HEK293 (cell line): ENCODE measurements around the gene IGIP.
A peak's percentile ranks its signal among the peaks of the same experiment; 100 is the strongest.

Source experiments
- KLF16 ChIP-seq: fragments of 450-650 bp; formaldehyde crosslinking; IDR thresholded peaks from 2 replicates; pipeline ENCODE4 v1.5.1; 2017; ENCODE audit warnings: missing biosample characterization, missing genetic modification characterization
- SCRT1 ChIP-seq: fragments of 450-650 bp; formaldehyde crosslinking; IDR thresholded peaks from 2 replicates; pipeline ENCODE4 v1.5.1; 2016; ENCODE audit warnings: missing biosample characterization, missing genetic modification characterization, borderline replicate concordance
- SP2 ChIP-seq: fragments of 450-650 bp; formaldehyde crosslinking; IDR thresholded peaks from 2 replicates; pipeline ENCODE4 v1.5.1; 2016; ENCODE audit warnings: missing biosample characterization, missing genetic modification characterization
- SP7 ChIP-seq: fragments of 450-650 bp; formaldehyde crosslinking; IDR thresholded peaks from 2 replicates; pipeline ENCODE4 v1.5.1; 2016; ENCODE audit warnings: missing biosample characterization, missing genetic modification characterization
- ZBTB8A ChIP-seq: fragments of 450-650 bp; formaldehyde crosslinking; IDR thresholded peaks from 2 replicates; pipeline ENCODE4 v1.5.1; 2016; ENCODE audit warnings: missing biosample characterization, missing genetic modification characterization
- ZNF114 ChIP-seq: fragments of 450-650 bp; formaldehyde crosslinking; IDR thresholded peaks from 2 replicates; pipeline ENCODE4 v1.5.0; 2017; ENCODE audit warnings: missing biosample characterization, missing genetic modification characterization
- ZNF121 ChIP-seq: fragments of 450-650 bp; formaldehyde crosslinking; IDR thresholded peaks from 2 replicates; pipeline ENCODE4 v1.5.1; 2016; ENCODE audit warnings: missing biosample characterization, missing genetic modification characterization
- ZNF175 ChIP-seq: fragments of 450-650 bp; formaldehyde crosslinking; IDR thresholded peaks from 2 replicates; pipeline ENCODE4 v1.5.1; 2016; ENCODE audit warnings: missing biosample characterization, missing genetic modification characterization
- ZNF223 ChIP-seq: fragments of 450-650 bp; formaldehyde crosslinking; IDR thresholded peaks from 2 replicates; pipeline ENCODE4 v1.5.1; 2016; ENCODE audit warnings: missing biosample characterization, missing genetic modification characterization
- ZNF248 ChIP-seq: fragments of 450-650 bp; formaldehyde crosslinking; IDR thresholded peaks from 2 replicates; pipeline ENCODE4 v1.5.1; 2017; ENCODE audit warnings: missing biosample characterization, missing genetic modification characterization
- ZNF311 ChIP-seq: fragments of 450-650 bp; formaldehyde crosslinking; IDR thresholded peaks from 2 replicates; pipeline ENCODE4 v1.5.1; 2017; ENCODE audit warnings: missing biosample characterization, missing genetic modification characterization, borderline replicate concordance
- ZNF354C ChIP-seq: fragments of 450-650 bp; formaldehyde crosslinking; IDR thresholded peaks from 2 replicates; pipeline ENCODE4 v1.5.1; 2016; ENCODE audit warnings: missing biosample characterization, missing genetic modification characterization, low read depth, borderline replicate concordance
- ZNF394 ChIP-seq: fragments of 450-650 bp; formaldehyde crosslinking; IDR thresholded peaks from 2 replicates; pipeline ENCODE4 v1.5.1; 2016; ENCODE audit warnings: missing biosample characterization, missing genetic modification characterization, mild to moderate bottlenecking, moderate library complexity, borderline replicate concordance
- ZNF433 ChIP-seq: fragments of 450-650 bp; formaldehyde crosslinking; IDR thresholded peaks from 2 replicates; pipeline ENCODE4 v1.5.1; 2016; ENCODE audit warnings: missing biosample characterization, missing genetic modification characterization, low read depth
- ZNF501 ChIP-seq: fragments of 450-650 bp; formaldehyde crosslinking; IDR thresholded peaks from 2 replicates; pipeline ENCODE4 v1.5.1; 2016; ENCODE audit warnings: missing biosample characterization, missing genetic modification characterization
- ZNF544 ChIP-seq: fragments of 450-650 bp; formaldehyde crosslinking; IDR thresholded peaks from 2 replicates; pipeline ENCODE4 v1.5.0; 2017; ENCODE audit warnings: missing biosample characterization, missing genetic modification characterization
- ZNF596 ChIP-seq: fragments of 450-650 bp; IDR thresholded peaks from 2 replicates; pipeline ENCODE4 v1.5.0; 2018; ENCODE audit warnings: missing biosample characterization, mild to moderate bottlenecking, missing genetic modification characterization, moderate library complexity
- ZNF600 ChIP-seq: fragments of 450-650 bp; formaldehyde crosslinking; IDR thresholded peaks from 2 replicates; pipeline ENCODE4 v1.5.1; 2016; ENCODE audit warnings: missing biosample characterization, missing genetic modification characterization
- ZNF664 ChIP-seq: fragments of 450-650 bp; formaldehyde crosslinking; IDR thresholded peaks from 2 replicates; pipeline ENCODE4 v1.5.1; 2016; ENCODE audit warnings: missing biosample characterization, missing genetic modification characterization
- ZNF785 ChIP-seq: fragments of 450-650 bp; formaldehyde crosslinking; IDR thresholded peaks from 2 replicates; pipeline ENCODE4 v1.5.1; 2016; ENCODE audit warnings: missing biosample characterization, missing genetic modification characterization
- ZSCAN30 ChIP-seq: fragments of 450-650 bp; IDR thresholded peaks from 2 replicates; pipeline ENCODE4 v1.5.1; 2018; ENCODE audit warnings: missing biosample characterization, mild to moderate bottlenecking, missing genetic modification characterization, moderate library complexity
- TF ChIP-seq, protein P1 (sequence below): fragments of 450-650 bp; formaldehyde crosslinking; conservative IDR thresholded peaks from 2 replicates; pipeline ENCODE4 v1.5.1; 2016; ENCODE audit warnings: low read depth, missing biosample characterization, missing genetic modification characterization
- TF ChIP-seq, protein P2 (sequence below): fragments of 450-650 bp; formaldehyde crosslinking; IDR thresholded peaks from 2 replicates; pipeline ENCODE4 v1.5.1; 2016; ENCODE audit warnings: missing biosample characterization, missing genetic modification characterization
- TF ChIP-seq, protein P3 (sequence below): fragments of 450-650 bp; formaldehyde crosslinking; IDR thresholded peaks from 2 replicates; pipeline ENCODE4 v1.5.1; 2016; ENCODE audit warnings: missing biosample characterization, missing genetic modification characterization
- TF ChIP-seq, protein P4 (sequence below): fragments of 450-650 bp; formaldehyde crosslinking; IDR thresholded peaks from 2 replicates; pipeline ENCODE4 v1.5.1; 2017; ENCODE audit warnings: missing biosample characterization, missing genetic modification characterization
- TF ChIP-seq, protein P5 (sequence below): fragments of 450-650 bp; formaldehyde crosslinking; IDR thresholded peaks from 2 replicates; pipeline ENCODE4 v1.5.1; 2016; ENCODE audit warnings: missing biosample characterization, missing genetic modification characterization

IGIP gene

GRCh38 chr5:140107312-140108092 lies 18.2 kb upstream of the IGIP start (continued):
- TF ChIP-seq, protein P1, sequence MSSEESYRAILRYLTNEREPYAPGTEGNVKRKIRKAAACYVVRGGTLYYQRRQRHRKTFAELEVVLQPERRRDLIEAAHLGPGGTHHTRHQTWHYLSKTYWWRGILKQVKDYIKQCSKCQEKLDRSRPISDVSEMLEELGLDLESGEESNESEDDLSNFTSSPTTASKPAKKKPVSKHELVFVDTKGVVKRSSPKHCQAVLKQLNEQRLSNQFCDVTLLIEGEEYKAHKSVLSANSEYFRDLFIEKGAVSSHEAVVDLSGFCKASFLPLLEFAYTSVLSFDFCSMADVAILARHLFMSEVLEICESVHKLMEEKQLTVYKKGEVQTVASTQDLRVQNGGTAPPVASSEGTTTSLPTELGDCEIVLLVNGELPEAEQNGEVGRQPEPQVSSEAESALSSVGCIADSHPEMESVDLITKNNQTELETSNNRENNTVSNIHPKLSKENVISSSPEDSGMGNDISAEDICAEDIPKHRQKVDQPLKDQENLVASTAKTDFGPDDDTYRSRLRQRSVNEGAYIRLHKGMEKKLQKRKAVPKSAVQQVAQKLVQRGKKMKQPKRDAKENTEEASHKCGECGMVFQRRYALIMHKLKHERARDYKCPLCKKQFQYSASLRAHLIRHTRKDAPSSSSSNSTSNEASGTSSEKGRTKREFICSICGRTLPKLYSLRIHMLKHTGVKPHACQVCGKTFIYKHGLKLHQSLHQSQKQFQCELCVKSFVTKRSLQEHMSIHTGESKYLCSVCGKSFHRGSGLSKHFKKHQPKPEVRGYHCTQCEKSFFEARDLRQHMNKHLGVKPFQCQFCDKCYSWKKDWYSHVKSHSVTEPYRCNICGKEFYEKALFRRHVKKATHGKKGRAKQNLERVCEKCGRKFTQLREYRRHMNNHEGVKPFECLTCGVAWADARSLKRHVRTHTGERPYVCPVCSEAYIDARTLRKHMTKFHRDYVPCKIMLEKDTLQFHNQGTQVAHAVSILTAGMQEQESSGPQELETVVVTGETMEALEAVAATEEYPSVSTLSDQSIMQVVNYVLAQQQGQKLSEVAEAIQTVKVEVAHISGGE (tag by site-specific recombination), result peak; percentile 38; the same call in 1 of the 2 replicates
- TF ChIP-seq, protein P2, sequence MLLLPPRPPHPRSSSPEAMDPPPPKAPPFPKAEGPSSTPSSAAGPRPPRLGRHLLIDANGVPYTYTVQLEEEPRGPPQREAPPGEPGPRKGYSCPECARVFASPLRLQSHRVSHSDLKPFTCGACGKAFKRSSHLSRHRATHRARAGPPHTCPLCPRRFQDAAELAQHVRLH (tag by site-specific recombination), result peak; percentile 8; the same call in 1 of the 2 replicates
- TF ChIP-seq ZNF248 (tag by site-specific recombination) (no peak), ZNF311 (tag by site-specific recombination) (no peak), ZNF501 (peak; percentile 96), KLF16 (tag by site-specific recombination) (peak; percentile 65; the same call in 1 of the 2 replicates), ZBTB8A (tag by site-specific recombination) (peak; percentile 30), ZNF544 (tag by site-specific recombination) (no peak), ZNF121 (tag by site-specific recombination) (no peak), SP2 (peak; percentile 78), ZNF223 (tag by site-specific recombination) (no peak), ZNF664 (tag by site-specific recombination) (no peak), ZSCAN30 (peak; percentile 62; the same call in 1 of the 2 replicates), ZNF600 (tag by site-specific recombination) (0 out of 2 replicates have a peak, but pooled peaks have one; percentile 50), ZNF175 (no peak), ZNF394 (tag by site-specific recombination) (peak; percentile 46; the same call in 1 of the 2 replicates), ZNF114 (tag by site-specific recombination) (no peak), SP7 (tag by site-specific recombination) (peak; percentile 64), ZNF433 (tag by site-specific recombination) (no peak), ZNF785 (tag by site-specific recombination) (peak; percentile 68; the same call in 1 of the 2 replicates), ZNF354C (tag by site-specific recombination) (no peak), SCRT1 (no peak), ZNF596 (tag by site-specific recombination) (no peak)
- TF ChIP-seq, protein P3, sequence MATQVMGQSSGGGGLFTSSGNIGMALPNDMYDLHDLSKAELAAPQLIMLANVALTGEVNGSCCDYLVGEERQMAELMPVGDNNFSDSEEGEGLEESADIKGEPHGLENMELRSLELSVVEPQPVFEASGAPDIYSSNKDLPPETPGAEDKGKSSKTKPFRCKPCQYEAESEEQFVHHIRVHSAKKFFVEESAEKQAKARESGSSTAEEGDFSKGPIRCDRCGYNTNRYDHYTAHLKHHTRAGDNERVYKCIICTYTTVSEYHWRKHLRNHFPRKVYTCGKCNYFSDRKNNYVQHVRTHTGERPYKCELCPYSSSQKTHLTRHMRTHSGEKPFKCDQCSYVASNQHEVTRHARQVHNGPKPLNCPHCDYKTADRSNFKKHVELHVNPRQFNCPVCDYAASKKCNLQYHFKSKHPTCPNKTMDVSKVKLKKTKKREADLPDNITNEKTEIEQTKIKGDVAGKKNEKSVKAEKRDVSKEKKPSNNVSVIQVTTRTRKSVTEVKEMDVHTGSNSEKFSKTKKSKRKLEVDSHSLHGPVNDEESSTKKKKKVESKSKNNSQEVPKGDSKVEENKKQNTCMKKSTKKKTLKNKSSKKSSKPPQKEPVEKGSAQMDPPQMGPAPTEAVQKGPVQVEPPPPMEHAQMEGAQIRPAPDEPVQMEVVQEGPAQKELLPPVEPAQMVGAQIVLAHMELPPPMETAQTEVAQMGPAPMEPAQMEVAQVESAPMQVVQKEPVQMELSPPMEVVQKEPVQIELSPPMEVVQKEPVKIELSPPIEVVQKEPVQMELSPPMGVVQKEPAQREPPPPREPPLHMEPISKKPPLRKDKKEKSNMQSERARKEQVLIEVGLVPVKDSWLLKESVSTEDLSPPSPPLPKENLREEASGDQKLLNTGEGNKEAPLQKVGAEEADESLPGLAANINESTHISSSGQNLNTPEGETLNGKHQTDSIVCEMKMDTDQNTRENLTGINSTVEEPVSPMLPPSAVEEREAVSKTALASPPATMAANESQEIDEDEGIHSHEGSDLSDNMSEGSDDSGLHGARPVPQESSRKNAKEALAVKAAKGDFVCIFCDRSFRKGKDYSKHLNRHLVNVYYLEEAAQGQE (tag by site-specific recombination), result peak; percentile 23
- TF ChIP-seq, protein P4, sequence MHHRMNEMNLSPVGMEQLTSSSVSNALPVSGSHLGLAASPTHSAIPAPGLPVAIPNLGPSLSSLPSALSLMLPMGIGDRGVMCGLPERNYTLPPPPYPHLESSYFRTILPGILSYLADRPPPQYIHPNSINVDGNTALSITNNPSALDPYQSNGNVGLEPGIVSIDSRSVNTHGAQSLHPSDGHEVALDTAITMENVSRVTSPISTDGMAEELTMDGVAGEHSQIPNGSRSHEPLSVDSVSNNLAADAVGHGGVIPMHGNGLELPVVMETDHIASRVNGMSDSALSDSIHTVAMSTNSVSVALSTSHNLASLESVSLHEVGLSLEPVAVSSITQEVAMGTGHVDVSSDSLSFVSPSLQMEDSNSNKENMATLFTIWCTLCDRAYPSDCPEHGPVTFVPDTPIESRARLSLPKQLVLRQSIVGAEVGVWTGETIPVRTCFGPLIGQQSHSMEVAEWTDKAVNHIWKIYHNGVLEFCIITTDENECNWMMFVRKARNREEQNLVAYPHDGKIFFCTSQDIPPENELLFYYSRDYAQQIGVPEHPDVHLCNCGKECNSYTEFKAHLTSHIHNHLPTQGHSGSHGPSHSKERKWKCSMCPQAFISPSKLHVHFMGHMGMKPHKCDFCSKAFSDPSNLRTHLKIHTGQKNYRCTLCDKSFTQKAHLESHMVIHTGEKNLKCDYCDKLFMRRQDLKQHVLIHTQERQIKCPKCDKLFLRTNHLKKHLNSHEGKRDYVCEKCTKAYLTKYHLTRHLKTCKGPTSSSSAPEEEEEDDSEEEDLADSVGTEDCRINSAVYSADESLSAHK (tag by site-specific recombination), result no peak
- TF ChIP-seq, protein P5, sequence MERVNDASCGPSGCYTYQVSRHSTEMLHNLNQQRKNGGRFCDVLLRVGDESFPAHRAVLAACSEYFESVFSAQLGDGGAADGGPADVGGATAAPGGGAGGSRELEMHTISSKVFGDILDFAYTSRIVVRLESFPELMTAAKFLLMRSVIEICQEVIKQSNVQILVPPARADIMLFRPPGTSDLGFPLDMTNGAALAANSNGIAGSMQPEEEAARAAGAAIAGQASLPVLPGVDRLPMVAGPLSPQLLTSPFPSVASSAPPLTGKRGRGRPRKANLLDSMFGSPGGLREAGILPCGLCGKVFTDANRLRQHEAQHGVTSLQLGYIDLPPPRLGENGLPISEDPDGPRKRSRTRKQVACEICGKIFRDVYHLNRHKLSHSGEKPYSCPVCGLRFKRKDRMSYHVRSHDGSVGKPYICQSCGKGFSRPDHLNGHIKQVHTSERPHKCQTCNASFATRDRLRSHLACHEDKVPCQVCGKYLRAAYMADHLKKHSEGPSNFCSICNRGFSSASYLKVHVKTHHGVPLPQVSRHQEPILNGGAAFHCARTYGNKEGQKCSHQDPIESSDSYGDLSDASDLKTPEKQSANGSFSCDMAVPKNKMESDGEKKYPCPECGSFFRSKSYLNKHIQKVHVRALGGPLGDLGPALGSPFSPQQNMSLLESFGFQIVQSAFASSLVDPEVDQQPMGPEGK (tag by site-specific recombination), result no peak
